HG02970 (cell line): ENCODE data around the gene ZNF207.
"Not testable (repeated sequence)": the region's sequence is repeated elsewhere in the genome, so short reads cannot be mapped to it uniquely, and the experiment has no call there.

Experiments
- ATAC-seq: cut with Tn5 transposase; IDR thresholded peaks from one replicate; pipeline ENCODE4 v1.9.1; 2021; ENCODE audit warnings: mild to moderate bottlenecking, moderate library complexity, moderate number of reproducible peaks; ENCODE audit not compliant: unreplicated experiment, low FRiP score

The ZNF207 gene

GRCh38 chr17:32385121-32385520 is 35.2 kb downstream of the ZNF207 start:
- no peak for ATAC-seq

GRCh38 chr17:32385971-32386370 is 36.0 kb downstream of the ZNF207 start:
- ATAC-seq = no peak

- no peak for ATAC-seq
Observed at GRCh38 chr17:32386844-32387243, 36.9 kb downstream of the ZNF207 start.

- not testable (repeated sequence) for ATAC-seq
Observed at GRCh38 chr17:32388128-32388527, 38.2 kb downstream of the ZNF207 start.

GRCh38 chr17:32388613-32389459 is 38.9 kb downstream of the ZNF207 start:
- no peak for ATAC-seq

- no peak for ATAC-seq
Observed at GRCh38 chr17:32393904-32394303, 43.9 kb downstream of the ZNF207 start.

GRCh38 chr17:32396343-32396742 is 46.4 kb downstream of the ZNF207 start:
- ATAC-seq = no peak

- ATAC-seq = no peak
Observed at GRCh38 chr17:32398946-32399345, 49.0 kb downstream of the ZNF207 start.

GRCh38 chr17:32410085-32410484 is 60.1 kb downstream of the ZNF207 start:
- ATAC-seq = not testable (repeated sequence)

- ATAC-seq = no peak
Observed at GRCh38 chr17:32426894-32427293, 76.9 kb downstream of the ZNF207 start.

- ATAC-seq = no peak
Observed at GRCh38 chr17:32429598-32429997, 79.6 kb downstream of the ZNF207 start.
